GOT3 (cell line): ENCODE data around the gene DOK7.
"Not testable (repeated sequence)": the region's sequence is repeated elsewhere in the genome, so short reads cannot be mapped to it uniquely, and the experiment has no call there.

Experiments used
- DNase-seq: peaks from one replicate; lab custom pipeline; 2025; ENCODE audit warnings: mixed read lengths; lab: John Stamatoyannopoulos, UW

The DOK7 gene

DNA sequence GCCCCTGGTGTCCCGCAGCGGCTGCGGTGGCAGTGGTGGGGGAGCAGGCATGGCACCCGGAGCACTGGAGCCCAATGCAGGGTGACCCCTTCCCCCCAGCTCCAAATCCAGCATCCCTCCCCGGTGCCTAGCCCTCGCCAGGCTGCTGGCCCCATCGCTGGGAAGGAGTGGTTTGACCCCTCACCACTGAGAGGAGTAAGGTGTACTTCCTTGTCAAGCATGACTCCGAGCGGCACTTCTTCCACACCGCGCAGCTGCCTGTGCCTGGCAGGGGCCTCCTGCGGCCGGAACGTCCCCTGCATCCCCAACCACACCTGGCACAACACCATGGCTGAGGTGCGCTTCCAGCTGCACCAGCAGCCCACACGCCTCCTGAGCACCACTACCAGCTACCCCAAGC is 42.1 kb downstream of the DOK7 start:
- DNase-seq, result no peak

DNA sequence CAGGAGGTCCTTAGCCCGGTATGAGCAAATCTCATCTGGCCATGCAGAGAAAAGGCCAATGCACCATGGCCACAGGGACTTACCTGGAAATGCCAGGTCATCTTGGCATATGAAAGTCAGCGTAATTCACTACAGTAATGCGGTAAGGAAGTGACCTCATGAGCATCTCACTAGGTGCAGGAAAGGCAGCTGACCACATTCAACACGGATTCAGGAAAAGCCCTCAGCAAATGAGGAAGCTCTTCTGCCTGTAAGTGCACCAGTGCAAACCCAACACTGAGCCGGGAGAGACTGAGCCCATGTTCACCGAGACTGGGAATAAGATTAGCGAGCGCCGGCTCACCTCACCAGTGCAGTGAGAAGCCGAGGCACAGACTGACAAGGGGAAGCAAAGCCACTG is 45.4 kb downstream of the DOK7 start:
- DNase-seq, result no peak

- DNase-seq, result no peak
Observed at GRCh38 chr4:3510481-3510880, 47.4 kb downstream of the DOK7 start.

- no peak for DNase-seq
Observed at GRCh38 chr4:3511187-3511586, 48.1 kb downstream of the DOK7 start.

GRCh38 chr4:3511601-3512000 is 48.5 kb downstream of the DOK7 start:
- not testable (repeated sequence) for DNase-seq

DNA sequence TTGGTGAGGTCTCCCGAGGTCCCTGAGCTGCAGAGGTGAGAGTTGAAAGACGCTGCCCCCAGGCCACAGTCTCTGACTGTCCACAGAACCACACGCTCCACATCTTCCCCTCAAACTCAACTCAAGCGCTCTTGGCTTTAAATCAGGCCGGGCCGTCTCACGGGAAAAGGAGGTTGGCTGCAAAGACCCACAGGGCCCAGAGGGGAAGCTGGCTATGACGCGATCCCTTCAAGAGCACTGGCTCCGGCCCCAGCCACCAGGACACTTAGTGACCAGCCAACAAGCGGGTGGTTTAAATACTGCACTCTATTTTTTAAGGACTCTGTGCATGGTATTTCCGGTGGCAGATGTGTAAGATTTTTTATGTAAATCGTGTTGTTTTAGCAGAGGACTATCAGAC is 49.2 kb downstream of the DOK7 start:
- no peak for DNase-seq

DNA sequence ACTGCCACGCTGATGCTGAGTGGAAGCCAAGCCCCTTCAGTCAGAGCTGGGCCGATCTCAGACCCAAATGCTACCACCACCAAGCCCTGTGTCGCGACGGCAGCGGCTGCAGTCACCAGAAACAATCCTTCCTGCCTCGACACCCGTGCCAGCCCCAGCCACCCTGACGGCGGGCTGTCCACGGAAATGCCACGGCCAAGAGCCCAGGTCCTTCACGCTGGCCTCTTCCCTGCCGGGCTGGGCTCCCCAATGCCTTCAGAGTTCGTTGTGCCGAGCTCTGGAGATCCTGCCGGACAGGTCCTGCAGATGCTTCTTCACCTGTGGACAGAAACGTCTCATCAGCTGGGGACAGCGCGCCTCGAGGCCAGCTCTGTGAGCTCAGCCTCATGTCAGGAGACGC is 49.6 kb downstream of the DOK7 start:
- DNase-seq, result no peak

DNA sequence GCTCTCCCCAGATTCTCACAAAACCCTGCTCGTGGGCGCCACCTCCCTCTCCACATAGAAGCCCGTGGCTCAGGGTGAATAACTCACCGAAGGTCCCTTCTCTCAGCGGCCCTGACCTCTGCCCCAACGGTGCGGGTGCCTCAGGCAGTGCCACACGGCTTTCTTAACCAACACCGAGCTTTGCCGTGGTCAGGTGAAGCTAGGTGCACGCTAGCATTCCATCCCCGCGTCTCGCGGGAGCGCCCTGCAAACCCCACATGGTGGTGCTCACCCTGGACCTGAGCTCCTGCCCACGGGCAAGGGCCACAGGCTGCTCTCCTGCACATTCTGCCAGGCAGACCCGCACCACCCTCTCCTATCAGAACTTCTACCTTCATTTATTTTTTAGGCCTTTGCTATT is 50.7 kb downstream of the DOK7 start:
- no peak for DNase-seq

- DNase-seq, result no peak
Observed at GRCh38 chr4:3514221-3514780, 51.2 kb downstream of the DOK7 start.

DNA sequence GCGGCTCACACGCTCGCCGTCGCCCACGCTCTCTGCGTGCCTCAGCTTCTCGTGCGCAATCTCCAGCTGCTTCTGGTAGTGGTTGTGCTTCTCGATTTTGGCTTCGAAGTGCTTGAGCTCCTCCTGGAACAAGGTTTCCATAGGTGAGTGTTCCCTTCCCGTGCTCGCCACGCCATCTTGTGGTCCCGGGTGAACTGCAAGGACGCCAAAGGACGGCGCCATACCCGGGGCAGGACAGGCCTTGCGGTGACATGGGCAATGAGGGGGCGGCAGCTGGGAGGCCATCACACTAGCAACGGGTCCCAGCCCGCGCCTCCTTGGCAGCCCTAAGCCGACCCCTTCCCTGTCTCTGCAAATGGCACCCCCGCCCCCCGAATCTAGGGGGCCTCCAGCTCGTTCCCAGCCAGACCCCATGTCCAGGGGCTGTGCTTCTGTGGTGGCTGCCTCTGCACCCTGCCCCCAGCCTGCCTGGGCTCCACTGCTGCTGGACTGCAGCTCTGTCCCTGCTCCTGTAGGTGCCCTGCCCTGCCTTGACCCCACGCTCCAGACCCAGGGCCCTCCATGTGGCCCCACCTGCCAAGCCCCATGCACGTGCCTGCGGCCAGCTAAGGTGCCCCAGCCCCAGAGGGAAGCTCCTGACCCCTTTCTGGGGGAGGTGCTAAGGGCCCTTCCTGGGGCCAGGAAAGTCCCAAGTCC is 51.8 kb downstream of the DOK7 start:
- no peak for DNase-seq

- no peak for DNase-seq
Observed at GRCh38 chr4:3515646-3516045, 52.5 kb downstream of the DOK7 start.

DNA sequence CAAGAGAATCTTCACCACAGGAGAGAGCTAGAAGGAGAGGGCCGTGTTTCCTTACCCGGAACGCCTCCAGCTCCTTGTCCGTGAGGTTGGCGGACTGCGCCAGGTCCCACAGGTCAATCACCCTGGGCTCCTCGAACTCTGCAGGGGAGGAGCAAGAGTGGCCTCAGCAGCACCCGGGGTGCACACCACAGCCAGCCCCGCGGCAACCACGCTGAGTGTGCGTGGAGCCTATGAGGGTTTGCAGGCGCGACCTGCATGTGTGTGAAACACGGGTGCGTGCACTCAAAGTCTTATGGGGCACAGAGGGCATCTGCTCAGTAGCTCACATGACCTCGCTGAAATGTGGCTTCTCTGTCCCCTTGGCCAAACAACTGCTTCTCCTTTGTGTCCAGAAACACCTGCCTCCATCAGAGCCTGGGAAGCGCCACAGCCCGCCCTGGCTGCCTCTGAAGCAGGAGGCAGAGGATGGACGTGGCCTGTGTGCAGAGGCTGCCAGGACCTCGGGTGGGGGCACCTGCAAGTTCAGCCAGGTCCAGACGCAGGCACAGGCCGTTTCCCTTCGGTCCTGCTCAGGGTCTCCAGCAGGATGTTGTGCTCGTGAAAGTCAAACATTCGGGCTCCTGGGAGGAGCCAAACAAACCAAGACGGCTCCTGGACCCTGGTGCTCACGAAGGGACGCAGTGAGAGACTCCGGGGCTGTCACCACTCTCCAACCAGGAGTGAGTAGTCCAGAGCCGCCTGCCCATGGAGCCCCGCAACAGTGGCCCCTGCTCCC is 53.1 kb downstream of the DOK7 start:
- DNase-seq, result no peak

DNA sequence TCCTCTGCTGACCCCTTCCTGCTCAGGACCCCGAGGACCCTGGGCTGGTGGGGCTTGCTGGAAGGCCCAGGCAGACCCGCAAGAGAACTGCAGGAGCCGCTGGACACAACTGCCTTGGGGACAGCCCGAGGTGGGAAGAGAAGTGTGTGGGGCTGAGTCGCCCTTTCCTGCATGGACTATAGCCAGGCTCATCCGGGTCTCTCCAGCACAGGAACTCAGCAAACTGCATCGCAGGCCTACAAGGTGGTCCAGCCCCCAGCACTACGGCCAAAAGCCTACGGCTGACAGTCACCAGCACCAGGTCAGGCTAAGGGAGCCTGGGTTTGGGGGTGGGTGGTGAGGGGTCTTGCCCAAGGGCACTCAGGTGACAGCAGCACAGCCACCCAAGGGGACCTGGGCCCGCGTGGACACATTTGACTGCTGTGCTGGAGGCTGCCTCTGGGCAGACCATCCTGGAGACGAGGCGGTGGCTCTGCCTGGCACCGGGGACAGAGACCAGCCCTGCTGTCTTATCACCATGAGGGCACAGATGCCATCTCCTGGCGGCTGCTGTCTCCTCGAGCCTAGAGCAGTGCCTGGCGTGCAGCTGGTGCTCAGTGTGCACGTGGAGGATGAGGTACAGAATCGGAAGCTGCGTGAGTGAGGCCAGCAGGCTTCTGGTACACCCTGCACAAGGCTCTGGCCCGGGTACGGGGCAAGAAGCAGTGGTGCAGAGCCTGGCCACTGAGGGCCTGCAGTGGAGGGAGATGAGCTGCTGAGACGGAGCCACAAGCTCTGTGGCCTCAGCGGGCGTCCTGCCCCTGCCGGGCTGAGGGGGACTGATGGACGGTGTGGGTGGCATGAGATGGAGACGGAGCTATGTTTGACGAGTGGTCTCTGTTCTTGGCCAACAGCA is 54.0 kb downstream of the DOK7 start:
- DNase-seq, result no peak

DNA sequence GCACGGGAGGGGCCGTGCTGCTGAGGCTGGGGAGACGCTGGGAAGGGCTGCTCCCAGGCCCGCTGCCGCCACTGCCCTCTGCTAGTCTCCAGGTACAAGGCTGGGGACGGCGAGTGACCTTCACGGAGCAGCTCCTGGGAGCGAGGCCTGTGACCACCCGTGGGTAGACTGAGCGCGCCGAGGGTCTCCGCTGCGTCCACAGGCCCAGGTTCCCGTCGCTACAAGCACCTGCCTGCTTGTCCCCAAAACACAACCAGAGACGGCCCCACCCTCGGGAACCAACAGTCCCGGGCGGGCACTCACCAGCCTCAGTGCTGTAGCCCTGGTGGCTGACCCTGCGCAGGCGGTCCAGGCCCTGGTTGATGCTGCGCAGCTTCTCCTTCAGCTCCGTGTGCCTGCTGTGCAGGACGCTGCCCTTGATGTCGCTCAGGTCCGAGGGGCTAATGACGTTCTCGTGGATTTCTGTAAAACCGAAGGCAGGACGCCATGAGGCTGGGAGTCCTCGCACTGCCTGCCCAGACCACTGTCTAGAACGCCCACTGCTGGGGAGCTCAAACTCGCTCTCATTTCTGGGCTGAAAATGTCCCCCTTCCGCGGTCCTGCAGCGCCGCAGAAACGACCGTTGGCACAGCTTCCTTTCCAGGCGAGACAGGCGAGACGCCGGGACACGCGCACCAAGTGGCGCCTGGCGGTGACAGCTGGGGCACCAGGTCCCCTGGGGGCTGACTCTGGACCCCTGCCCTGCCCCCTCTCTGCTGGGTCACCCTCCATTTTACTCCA is 54.8 kb downstream of the DOK7 start:
- no peak for DNase-seq

GRCh38 chr4:3518511-3518880 is 55.4 kb downstream of the DOK7 start:
- no peak for DNase-seq

- DNase-seq, result no peak
Observed at GRCh38 chr4:3518941-3519340, 55.8 kb downstream of the DOK7 start.

DNA sequence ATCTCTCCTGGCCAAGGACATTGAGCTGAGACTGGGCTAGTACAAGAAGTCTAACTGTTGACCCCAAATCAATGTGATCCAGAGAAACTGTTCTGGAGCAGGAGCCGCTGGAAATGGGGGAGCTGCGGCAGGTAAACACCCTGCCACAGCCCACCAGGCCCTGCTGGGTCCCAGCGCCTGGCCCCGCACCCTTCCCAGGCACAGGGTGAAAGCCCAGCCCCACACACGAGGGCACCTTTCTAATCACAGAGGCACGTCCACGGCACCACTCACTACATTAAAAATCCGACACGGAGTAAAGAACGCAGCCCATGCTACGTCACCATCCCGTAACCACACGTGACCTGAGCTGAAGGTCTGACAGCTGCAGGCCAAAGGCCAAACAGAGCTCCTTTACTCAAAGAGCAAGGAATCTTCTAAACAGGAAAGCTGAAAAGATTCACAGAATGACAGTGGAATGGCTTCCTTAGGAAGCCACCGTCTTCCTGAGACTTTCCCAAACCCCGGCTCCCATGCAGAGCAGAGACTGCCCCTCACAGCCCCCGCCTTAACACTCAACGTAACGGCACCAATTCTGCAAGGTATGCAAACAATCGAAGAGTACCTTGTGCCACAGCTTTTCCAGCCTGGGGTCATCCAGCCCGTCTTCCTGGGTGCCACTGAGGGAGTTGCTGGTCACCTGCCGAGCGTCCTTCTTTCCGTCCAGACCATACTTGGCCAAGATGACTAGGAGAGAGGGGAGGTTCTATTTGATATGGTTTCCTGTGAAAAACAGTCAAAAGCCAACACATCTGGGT is 56.6 kb downstream of the DOK7 start:
- no peak for DNase-seq

GRCh38 chr4:3520276-3520675 is 57.2 kb downstream of the DOK7 start:
- DNase-seq, result no peak

GRCh38 chr4:3520796-3521600 is 57.9 kb downstream of the DOK7 start:
- DNase-seq, result no peak
